Measurements from ENCODE around the gene RGS19.
A peak's percentile ranks its signal among the peaks of the same experiment; 100 is the strongest.

The RGS19 gene

GRCh38 chr20:64080813-64081623 lies 1.7 kb upstream of the RGS19 start:
- no peak for TF ChIP-seq CTCF (IDR thresholded peaks at IDR 0.05; ENCODE audit: borderline replicate concordance, control extremely low read depth, extremely low read depth, insufficient read depth, missing control alignments)
- in situ Hi-C loops (cut with MboI; ENCODE audit: low sequenced_read_pairs, unreplicated experiment), result no loop called here
- no peak for DNase-seq (ENCODE audit: low spot score)

- no peak for DNase-seq (ENCODE audit: low spot score)
- in situ Hi-C loops (cut with MboI; ENCODE audit: low sequenced_read_pairs, unreplicated experiment), result no loop called here
- no peak for TF ChIP-seq CTCF (IDR thresholded peaks at IDR 0.05; ENCODE audit: borderline replicate concordance, control extremely low read depth, extremely low read depth, insufficient read depth, missing control alignments)
These were observed 895 bp upstream of the RGS19 start, which contains the start of gene OPRL1 for GRCh38 chr20:64080013-64080812. OPRL1 (plus strand) TSS chr20:64080082; CDS start chr20:64092721, 12,639 bp downstream.

- TF ChIP-seq CTCF (IDR thresholded peaks at IDR 0.05; ENCODE audit: borderline replicate concordance, control extremely low read depth, extremely low read depth, insufficient read depth, missing control alignments), result no peak
- in situ Hi-C loops (cut with MboI; ENCODE audit: low sequenced_read_pairs, unreplicated experiment), result no loop called here
- DNase-seq (ENCODE audit: low spot score), result no peak
These were observed 415 bp downstream of the RGS19 start for GRCh38 chr20:64078934-64079272.

- in situ Hi-C loops (cut with MboI; ENCODE audit: low sequenced_read_pairs, unreplicated experiment), result no loop called here
- DNase-seq (ENCODE audit: low spot score), result no peak
- no peak for TF ChIP-seq CTCF (IDR thresholded peaks at IDR 0.05; ENCODE audit: borderline replicate concordance, control extremely low read depth, extremely low read depth, insufficient read depth, missing control alignments)
These were observed 1.3 kb downstream of the RGS19 start for GRCh38 chr20:64077876-64078551.

GRCh38 chr20:64077541-64077875 lies 1.8 kb downstream of the RGS19 start:
- TF ChIP-seq CTCF (IDR thresholded peaks at IDR 0.05; ENCODE audit: borderline replicate concordance, control extremely low read depth, extremely low read depth, insufficient read depth, missing control alignments), result no peak
- in situ Hi-C loops (cut with MboI; ENCODE audit: low sequenced_read_pairs, unreplicated experiment), result no loop called here
- DNase-seq (ENCODE audit: low spot score), result no peak

GRCh38 chr20:64077094-64077493 lies 2.2 kb downstream of the RGS19 start:
- DNase-seq (ENCODE audit: low spot score), result peak; percentile 75
- in situ Hi-C loops (cut with MboI; ENCODE audit: low sequenced_read_pairs, unreplicated experiment), result no loop called here
- no peak for TF ChIP-seq CTCF (IDR thresholded peaks at IDR 0.05; ENCODE audit: borderline replicate concordance, control extremely low read depth, extremely low read depth, insufficient read depth, missing control alignments)
